HL-60 (cell line): Measurements from ENCODE around the gene LEKR1.

Source experiments
- DNase-seq, 2 experiments: peaks; one replicate each; pipeline ENCODE4 v3.0.0-alpha.2; 2010 to 2020; ENCODE audit warnings: low read depth in 1 of 2, low spot score in 1 of 2
- H3K27ac ChIP-seq: fragments of 250-450 bp; sonication (Bioruptor Pico); replicated peaks from 2 replicates; pipeline ENCODE4 v1.5.1; 2020; ENCODE audit warnings: mild to moderate bottlenecking, moderate library complexity
- H3K27me3 ChIP-seq: fragments of 250-450 bp; sonication (Bioruptor Pico); 2 replicates; pipeline ENCODE4 v1.5.1; 2021; ENCODE audit warnings: mild to moderate bottlenecking, moderate library complexity; ENCODE audit not compliant: insufficient read depth, poor library complexity, severe bottlenecking
- H3K4me3 ChIP-seq: replicated peaks from 2 replicates; pipeline ENCODE4 v1.5.1; 2011; ENCODE audit warnings: mild to moderate bottlenecking, control low read depth, low read length; ENCODE audit not compliant: insufficient read depth
- GABPA ChIP-seq: IDR thresholded peaks from 2 replicates; pipeline ENCODE4 v1.6.1; 2012; ENCODE audit warnings: low read depth
- POLR2AphosphoS5 ChIP-seq: IDR thresholded peaks from 2 replicates; pipeline ENCODE4 v1.6.1; 2012; ENCODE audit warnings: low read depth
- SPI1 ChIP-seq: IDR thresholded peaks from 2 replicates; pipeline ENCODE4 v1.6.1; 2012; ENCODE audit warnings: low read depth, mild to moderate bottlenecking, borderline replicate concordance
- TF ChIP-seq, protein P1 (sequence below): IDR thresholded peaks from one replicate; pipeline ENCODE4 v1.5.1; 2011; ENCODE audit warnings: low read length, control low read depth, inconsistent platforms; ENCODE audit not compliant: insufficient read depth
- TF ChIP-seq, protein P2 (sequence below): IDR thresholded peaks from 2 replicates; pipeline ENCODE4 v1.6.1; 2012; ENCODE audit warnings: low read depth; ENCODE audit not compliant: insufficient replicate concordance

LEKR1 gene

DNA sequence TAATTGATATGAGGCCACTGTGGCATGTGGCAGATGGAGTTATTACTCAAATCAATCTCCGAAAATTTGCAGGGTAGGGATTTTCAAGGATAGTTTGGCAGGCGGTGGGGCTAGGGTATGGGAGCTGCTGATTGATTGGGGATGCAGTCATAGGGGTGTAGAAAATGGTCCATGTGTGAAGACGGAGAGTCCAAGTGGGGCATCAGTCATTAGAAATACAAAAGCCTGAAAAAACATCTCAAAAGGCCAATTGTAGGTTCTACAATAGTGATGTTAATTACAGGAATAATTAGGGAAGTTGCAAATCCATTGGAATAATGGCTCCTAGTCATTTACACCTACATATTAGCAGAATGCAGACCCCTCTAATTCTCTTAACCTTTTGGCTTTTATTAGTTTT is 4.9 kb downstream of the LEKR1 start:
- DNase-seq = no peak
- TF ChIP-seq SPI1 (no peak), GABPA (no peak), POLR2AphosphoS5 (no peak)
- TF ChIP-seq, protein P1, sequence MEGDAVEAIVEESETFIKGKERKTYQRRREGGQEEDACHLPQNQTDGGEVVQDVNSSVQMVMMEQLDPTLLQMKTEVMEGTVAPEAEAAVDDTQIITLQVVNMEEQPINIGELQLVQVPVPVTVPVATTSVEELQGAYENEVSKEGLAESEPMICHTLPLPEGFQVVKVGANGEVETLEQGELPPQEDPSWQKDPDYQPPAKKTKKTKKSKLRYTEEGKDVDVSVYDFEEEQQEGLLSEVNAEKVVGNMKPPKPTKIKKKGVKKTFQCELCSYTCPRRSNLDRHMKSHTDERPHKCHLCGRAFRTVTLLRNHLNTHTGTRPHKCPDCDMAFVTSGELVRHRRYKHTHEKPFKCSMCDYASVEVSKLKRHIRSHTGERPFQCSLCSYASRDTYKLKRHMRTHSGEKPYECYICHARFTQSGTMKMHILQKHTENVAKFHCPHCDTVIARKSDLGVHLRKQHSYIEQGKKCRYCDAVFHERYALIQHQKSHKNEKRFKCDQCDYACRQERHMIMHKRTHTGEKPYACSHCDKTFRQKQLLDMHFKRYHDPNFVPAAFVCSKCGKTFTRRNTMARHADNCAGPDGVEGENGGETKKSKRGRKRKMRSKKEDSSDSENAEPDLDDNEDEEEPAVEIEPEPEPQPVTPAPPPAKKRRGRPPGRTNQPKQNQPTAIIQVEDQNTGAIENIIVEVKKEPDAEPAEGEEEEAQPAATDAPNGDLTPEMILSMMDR = no peak
- no peaks in the 10 kb centered on the region for H3K27me3 ChIP-seq
- no peak overlapping the region for H3K27ac ChIP-seq
- H3K4me3 ChIP-seq = no peak overlapping the region

DNA sequence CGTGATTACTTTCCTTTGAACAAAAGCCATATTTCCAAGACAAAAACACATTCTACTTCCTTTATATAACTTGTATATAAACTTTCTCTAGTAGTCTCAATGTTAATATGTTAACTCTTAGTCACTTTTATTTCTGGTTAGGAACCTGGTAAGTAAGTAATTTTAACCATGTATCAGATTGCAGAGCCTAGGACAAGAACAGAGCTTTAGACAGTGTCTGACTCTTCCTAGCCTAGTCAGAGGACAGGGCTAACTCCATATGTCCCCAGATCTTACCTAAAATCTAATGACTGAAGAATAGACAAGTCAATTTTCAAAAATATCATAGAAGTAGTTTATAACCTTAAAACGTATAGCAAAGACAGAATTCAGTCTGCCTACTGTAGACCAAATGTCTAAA is 8.3 kb downstream of the LEKR1 start:
- DNase-seq = no peak
- H3K27ac ChIP-seq = no peak overlapping the region
- H3K27me3 ChIP-seq = no peaks in the 10 kb centered on the region
- no peak overlapping the region for H3K4me3 ChIP-seq
- no peak for TF ChIP-seq POLR2AphosphoS5

DNA sequence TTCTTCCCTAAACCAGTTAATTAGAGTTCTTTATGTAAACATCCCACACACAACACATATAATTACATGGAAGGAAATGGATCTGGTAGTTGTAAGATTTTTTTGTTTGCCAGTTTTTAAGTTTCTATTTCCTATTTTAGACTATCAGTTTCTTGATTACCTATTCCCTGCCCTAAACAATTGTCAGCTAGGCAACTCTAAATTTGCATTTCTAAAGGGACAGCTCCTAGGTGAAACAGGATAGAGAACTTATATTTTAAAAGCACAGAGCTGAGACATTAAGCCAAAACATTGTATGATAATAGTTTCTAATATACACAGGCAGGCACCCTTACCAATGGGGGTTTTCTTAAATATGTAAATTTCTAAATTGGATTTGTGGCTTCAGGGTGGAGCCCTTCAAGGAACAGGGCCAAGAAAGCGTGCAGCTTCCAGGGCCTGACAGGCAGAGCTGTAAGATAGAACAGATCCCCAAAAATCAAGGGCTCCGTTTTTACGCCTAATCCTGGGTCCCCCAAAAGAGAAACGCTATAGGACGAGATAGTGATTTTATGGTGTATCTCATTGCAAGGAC is 8.9 kb downstream of the LEKR1 start:
- Histone ChIP-seq H3K27me3 (no peaks in the 10 kb centered on the region), H3K27ac (no peak overlapping the region), H3K4me3 (no peak overlapping the region)
- TF ChIP-seq GABPA = no peak
- TF ChIP-seq, protein P2, sequence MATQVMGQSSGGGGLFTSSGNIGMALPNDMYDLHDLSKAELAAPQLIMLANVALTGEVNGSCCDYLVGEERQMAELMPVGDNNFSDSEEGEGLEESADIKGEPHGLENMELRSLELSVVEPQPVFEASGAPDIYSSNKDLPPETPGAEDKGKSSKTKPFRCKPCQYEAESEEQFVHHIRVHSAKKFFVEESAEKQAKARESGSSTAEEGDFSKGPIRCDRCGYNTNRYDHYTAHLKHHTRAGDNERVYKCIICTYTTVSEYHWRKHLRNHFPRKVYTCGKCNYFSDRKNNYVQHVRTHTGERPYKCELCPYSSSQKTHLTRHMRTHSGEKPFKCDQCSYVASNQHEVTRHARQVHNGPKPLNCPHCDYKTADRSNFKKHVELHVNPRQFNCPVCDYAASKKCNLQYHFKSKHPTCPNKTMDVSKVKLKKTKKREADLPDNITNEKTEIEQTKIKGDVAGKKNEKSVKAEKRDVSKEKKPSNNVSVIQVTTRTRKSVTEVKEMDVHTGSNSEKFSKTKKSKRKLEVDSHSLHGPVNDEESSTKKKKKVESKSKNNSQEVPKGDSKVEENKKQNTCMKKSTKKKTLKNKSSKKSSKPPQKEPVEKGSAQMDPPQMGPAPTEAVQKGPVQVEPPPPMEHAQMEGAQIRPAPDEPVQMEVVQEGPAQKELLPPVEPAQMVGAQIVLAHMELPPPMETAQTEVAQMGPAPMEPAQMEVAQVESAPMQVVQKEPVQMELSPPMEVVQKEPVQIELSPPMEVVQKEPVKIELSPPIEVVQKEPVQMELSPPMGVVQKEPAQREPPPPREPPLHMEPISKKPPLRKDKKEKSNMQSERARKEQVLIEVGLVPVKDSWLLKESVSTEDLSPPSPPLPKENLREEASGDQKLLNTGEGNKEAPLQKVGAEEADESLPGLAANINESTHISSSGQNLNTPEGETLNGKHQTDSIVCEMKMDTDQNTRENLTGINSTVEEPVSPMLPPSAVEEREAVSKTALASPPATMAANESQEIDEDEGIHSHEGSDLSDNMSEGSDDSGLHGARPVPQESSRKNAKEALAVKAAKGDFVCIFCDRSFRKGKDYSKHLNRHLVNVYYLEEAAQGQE = no peak
- no peak for DNase-seq

DNA sequence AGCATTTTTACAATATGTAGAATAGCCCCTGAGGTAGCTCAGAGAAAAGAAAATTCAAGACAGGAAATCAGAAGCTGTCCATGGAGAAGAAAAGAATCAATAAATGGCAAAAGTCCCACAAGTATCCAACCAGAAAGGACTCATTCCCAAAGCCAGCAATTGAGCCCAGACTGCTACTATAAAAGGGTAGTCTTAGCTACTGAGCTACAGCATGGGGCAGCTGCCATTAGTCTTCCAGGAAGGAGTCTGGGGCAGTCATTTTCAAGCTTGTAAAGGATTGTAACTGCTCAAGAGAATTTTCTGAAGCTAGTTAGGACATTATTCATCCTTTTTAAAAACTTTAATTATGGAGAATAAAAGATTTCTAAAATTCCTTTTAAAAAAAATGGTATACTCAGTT is 10.5 kb downstream of the LEKR1 start:
- H3K27ac ChIP-seq = no peak overlapping the region

More for the DNA sequence above, 10.5 kb downstream of the LEKR1 start:
- TF ChIP-seq GABPA (no peak), POLR2AphosphoS5 (no peak), SPI1 (no peak)
- TF ChIP-seq, protein P2 = no peak
- TF ChIP-seq, protein P1 = no peak
- Histone ChIP-seq H3K4me3 (no peak overlapping the region), H3K27me3 (no peaks in the 10 kb centered on the region)
- DNase-seq = no peak
